MM.1S (cell line): ENCODE data around the gene TSEN2.

ENCODE experiments used
- DNase-seq: peaks from one replicate; pipeline ENCODE4 v3.0.0-alpha.2; 2015
- H2AFZ ChIP-seq: fragments of 300-600 bp; sonication (generic); 2 replicates; pipeline ENCODE4 v1.6.0; 2016; ENCODE audit warnings: antibody characterized with exemption, low read length
- H3F3A ChIP-seq: fragments of 300-600 bp; sonication (generic); 2 replicates; pipeline ENCODE4 v1.6.1; 2016; ENCODE audit warnings: mild to moderate bottlenecking, antibody characterized with exemption, low read length, moderate library complexity, mixed read lengths; ENCODE audit not compliant: insufficient read depth
- H3K27ac ChIP-seq: fragments of 300-600 bp; sonication (generic); 2 replicates; pipeline ENCODE4 v1.5.1; 2016; ENCODE audit warnings: mild to moderate bottlenecking, low read length
- H3K27me3 ChIP-seq: fragments of 300-600 bp; sonication (generic); replicated peaks from 2 replicates; pipeline ENCODE4 v1.6.0; 2016; ENCODE audit warnings: low read length; ENCODE audit not compliant: insufficient read depth
- H3K36me3 ChIP-seq: fragments of 300-600 bp; sonication (generic); replicated peaks from 2 replicates; pipeline ENCODE4 v1.6.1; 2016; ENCODE audit warnings: mild to moderate bottlenecking, low read length, mixed read lengths; ENCODE audit not compliant: insufficient read depth
- H3K4me1 ChIP-seq: fragments of 300-600 bp; sonication (generic); 2 replicates; pipeline ENCODE4 v1.6.1; 2016; ENCODE audit warnings: low read length, mixed read lengths
- H3K4me2 ChIP-seq: fragments of 300-600 bp; sonication (generic); 2 replicates; pipeline ENCODE4 v1.6.0; 2016; ENCODE audit warnings: low read depth, low read length
- H3K4me3 ChIP-seq: fragments of 300-600 bp; sonication (generic); 2 replicates; pipeline ENCODE4 v1.5.1; 2016; ENCODE audit warnings: low read length, mixed read lengths
- H3K79me2 ChIP-seq: fragments of 300-600 bp; sonication (generic); 2 replicates; pipeline ENCODE4 v1.6.1; 2016; ENCODE audit warnings: mixed run types, low read length, mixed read lengths
- H3K9ac ChIP-seq: fragments of 300-600 bp; sonication (generic); 2 replicates; pipeline ENCODE4 v1.6.1; 2016; ENCODE audit warnings: low read length, mixed read lengths
- H3K9me2 ChIP-seq: fragments of 300-600 bp; sonication (generic); replicated peaks from 2 replicates; pipeline ENCODE4 v1.6.1; 2016; ENCODE audit warnings: mild to moderate bottlenecking, low read length, mixed read lengths; ENCODE audit not compliant: insufficient read depth
- H3K9me3 ChIP-seq: fragments of 300-600 bp; sonication (generic); replicated peaks from 2 replicates; pipeline ENCODE4 v1.6.1; 2016; ENCODE audit warnings: mild to moderate bottlenecking, low read length, mixed read lengths; ENCODE audit not compliant: insufficient read depth
- H4K20me1 ChIP-seq: fragments of 300-600 bp; sonication (generic); 2 replicates; pipeline ENCODE4 v1.6.1; 2016; ENCODE audit warnings: mild to moderate bottlenecking, low read length, moderate library complexity, mixed read lengths; ENCODE audit not compliant: insufficient read depth
- CTCF ChIP-seq: fragments of 300-600 bp; sonication (generic); IDR thresholded peaks from 2 replicates; pipeline ENCODE4 v1.5.1; 2016; ENCODE audit warnings: antibody characterized with exemption, low read length, mixed read lengths
- EZH2 ChIP-seq: fragments of 300-600 bp; sonication (generic); optimal IDR thresholded peaks from 2 replicates; pipeline ENCODE3; 2017; ENCODE audit warnings: low read depth, mild to moderate bottlenecking, antibody characterized with exemption, low read length, mixed read lengths
- EZH2phosphoT487 ChIP-seq: fragments of 300-600 bp; sonication (generic); IDR thresholded peaks from 2 replicates; pipeline ENCODE4 v1.6.1; 2018; ENCODE audit warnings: antibody characterized with exemption, low read length

TSEN2 gene

DNA sequence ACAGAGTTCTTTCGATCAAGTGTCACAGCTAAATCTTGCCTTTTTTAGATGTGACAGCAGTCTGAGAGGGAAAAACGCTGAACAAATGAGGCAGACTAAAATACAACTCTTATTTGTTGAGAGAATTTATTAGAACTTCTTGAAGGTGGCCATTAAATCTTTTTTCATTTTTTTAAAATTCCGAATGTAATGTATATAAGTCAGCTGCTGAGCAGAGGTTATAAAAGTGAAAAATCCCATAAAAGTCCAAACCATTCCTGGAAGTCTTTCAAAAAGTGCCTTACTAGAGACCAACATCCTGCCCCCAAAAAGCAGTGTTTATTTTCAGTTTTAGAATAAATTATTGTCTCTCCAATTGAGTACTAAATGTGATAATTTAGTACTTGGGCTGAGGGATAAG is 3.1 kb downstream of the TSEN2 start:
- TF ChIP-seq CTCF (no peak), EZH2phosphoT487 (no peak), EZH2 (no peak)
- Histone ChIP-seq H3K79me2 (peaks cover 30% of the 10 kb centered on the region), H3K9me2 (no peaks in the 10 kb centered on the region)

DNA sequence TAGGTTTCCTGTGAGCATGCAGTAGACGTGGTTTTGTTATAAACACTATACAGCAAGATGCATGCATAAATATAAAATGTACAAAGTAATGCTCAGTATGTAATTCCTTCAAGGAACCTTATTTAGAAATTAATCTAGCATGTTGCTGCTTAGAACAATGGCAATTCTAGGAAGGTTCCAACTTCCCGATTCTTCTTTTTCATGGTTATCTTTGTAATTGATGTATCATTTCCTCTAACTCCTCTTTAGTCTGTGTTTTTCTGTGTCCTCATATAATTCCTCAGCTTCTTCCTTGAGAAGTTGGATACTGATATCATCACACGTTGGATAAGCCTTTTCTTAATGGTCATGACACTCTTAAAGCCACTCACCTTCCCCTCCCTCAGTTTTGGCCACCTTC is 3.5 kb downstream of the TSEN2 start:
- Histone ChIP-seq H4K20me1 (no peaks in the 10 kb centered on the region), H3K4me2 (no peak overlapping the region), H3K27ac (no peak overlapping the region), H3K9me2 (no peaks in the 10 kb centered on the region), H3K36me3 (no peaks in the 10 kb centered on the region; the same call in none of the 2 replicates), H3K4me3 (no peak overlapping the region), H3K27me3 (no peaks in the 10 kb centered on the region), H3F3A (peaks cover 16% of the 10 kb centered on the region), H3K9me3 (no peaks in the 10 kb centered on the region), H2AFZ (no peak overlapping the region), H3K79me2 (peaks cover 30% of the 10 kb centered on the region), H3K4me1 (peaks cover 10% of the 10 kb centered on the region), H3K9ac (no peak overlapping the region)
- TF ChIP-seq EZH2phosphoT487 (no peak), CTCF (no peak), EZH2 (no peak)
- no peak for DNase-seq

More for the DNA sequence above, 3.1 kb downstream of the TSEN2 start:
- H3K4me2 ChIP-seq = no peak overlapping the region
- H4K20me1 ChIP-seq = no peaks in the 10 kb centered on the region
- no peak for DNase-seq
- H3K9ac ChIP-seq = no peak overlapping the region
- no peak overlapping the region for H3K27ac ChIP-seq
- H3K27me3 ChIP-seq = no peaks in the 10 kb centered on the region
- H2AFZ ChIP-seq = no peak overlapping the region
- peaks cover 10% of the 10 kb centered on the region for H3K4me1 ChIP-seq
- peaks cover 16% of the 10 kb centered on the region for H3F3A ChIP-seq
- H3K36me3 ChIP-seq = no peaks in the 10 kb centered on the region; the same call in none of the 2 replicates
- H3K9me3 ChIP-seq = no peaks in the 10 kb centered on the region
- H3K4me3 ChIP-seq = no peak overlapping the region

DNA sequence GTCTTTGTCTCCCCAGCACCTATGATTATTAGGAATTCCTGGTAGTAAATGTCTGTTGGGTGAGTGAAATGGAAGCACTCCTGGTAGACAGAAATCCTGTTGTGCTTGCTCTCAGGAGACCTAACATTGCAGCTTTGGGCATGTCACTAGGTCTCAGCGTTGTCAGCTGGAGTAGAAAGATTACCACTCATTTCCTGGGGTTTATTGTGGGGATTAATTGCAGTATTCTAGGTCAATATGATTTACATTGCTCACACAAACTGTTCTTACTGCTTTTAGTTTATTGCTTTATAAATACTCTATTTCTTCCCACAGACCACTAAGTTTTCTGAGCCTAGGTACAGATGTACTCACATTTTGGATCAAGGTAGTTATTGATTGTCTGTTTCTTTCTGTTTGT is 5.1 kb downstream of the TSEN2 start:
- Histone ChIP-seq H3K9me3 (no peaks in the 10 kb centered on the region), H4K20me1 (no peaks in the 10 kb centered on the region), H3K27me3 (no peaks in the 10 kb centered on the region), H3F3A (peaks cover 5% of the 10 kb centered on the region), H3K9me2 (no peaks in the 10 kb centered on the region), H2AFZ (no peak overlapping the region), H3K36me3 (no peaks in the 10 kb centered on the region; the same call in none of the 2 replicates), H3K9ac (no peak overlapping the region), H3K27ac (no peak overlapping the region), H3K4me1 (peaks cover 4% of the 10 kb centered on the region; the same call in 1 of the 2 replicates), H3K4me3 (no peak overlapping the region), H3K4me2 (no peak overlapping the region), H3K79me2 (peaks cover 30% of the 10 kb centered on the region)
- no peak for DNase-seq
- TF ChIP-seq EZH2 = no peak

- Histone ChIP-seq H3K27me3 (no peaks in the 10 kb centered on the region), H3K9ac (no peak overlapping the region), H2AFZ (no peak overlapping the region), H3K4me1 (peaks cover 4% of the 10 kb centered on the region; the same call in 1 of the 2 replicates), H3K27ac (no peak overlapping the region), H3K9me3 (no peaks in the 10 kb centered on the region), H3F3A (peaks cover under 1% of the 10 kb centered on the region; the same call in 1 of the 2 replicates), H3K4me2 (no peak overlapping the region), H4K20me1 (no peaks in the 10 kb centered on the region), H3K4me3 (no peak overlapping the region), H3K79me2 (peaks cover 27% of the 10 kb centered on the region), H3K9me2 (no peaks in the 10 kb centered on the region), H3K36me3 (no peaks in the 10 kb centered on the region; the same call in none of the 2 replicates)
- DNase-seq = no peak
- TF ChIP-seq EZH2phosphoT487 (no peak), CTCF (no peak), EZH2 (no peak)
Measured at GRCh38 chr3:12489832-12490231, 5.6 kb downstream of the TSEN2 start.
